ENCODE measurements around the gene SSBP2.

SSBP2 gene

DNA sequence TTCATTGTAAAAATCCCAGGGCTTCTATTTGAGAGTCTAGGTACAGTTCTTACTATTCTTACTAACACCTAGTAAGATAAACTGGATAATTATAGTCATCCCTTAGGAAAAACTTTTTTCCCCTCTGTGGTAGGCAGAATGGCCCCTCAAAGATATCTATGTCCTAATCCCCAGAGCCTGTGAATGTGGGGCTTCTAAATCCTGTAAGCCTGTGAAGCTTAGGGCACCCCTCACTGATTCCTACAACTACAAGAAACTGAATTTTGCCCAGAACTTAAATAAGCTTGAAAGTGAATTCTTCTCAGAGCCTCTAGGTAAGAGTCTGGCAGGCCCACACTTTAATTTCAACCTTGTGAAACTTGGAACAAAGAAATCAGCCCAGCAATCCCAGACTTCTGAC lies 226.9 kb downstream of the SSBP2 start:
- Histone ChIP-seq H3K27ac (replicated peaks) (no peak overlapping the region), H3K4me3 (replicated peaks; ENCODE audit: insufficient read depth, low read length) (no peak overlapping the region), H3K27me3 (ENCODE audit: insufficient read depth, poor library complexity, severe bottlenecking) (no peaks in the 10 kb centered on the region)
- TF ChIP-seq, protein P1, sequence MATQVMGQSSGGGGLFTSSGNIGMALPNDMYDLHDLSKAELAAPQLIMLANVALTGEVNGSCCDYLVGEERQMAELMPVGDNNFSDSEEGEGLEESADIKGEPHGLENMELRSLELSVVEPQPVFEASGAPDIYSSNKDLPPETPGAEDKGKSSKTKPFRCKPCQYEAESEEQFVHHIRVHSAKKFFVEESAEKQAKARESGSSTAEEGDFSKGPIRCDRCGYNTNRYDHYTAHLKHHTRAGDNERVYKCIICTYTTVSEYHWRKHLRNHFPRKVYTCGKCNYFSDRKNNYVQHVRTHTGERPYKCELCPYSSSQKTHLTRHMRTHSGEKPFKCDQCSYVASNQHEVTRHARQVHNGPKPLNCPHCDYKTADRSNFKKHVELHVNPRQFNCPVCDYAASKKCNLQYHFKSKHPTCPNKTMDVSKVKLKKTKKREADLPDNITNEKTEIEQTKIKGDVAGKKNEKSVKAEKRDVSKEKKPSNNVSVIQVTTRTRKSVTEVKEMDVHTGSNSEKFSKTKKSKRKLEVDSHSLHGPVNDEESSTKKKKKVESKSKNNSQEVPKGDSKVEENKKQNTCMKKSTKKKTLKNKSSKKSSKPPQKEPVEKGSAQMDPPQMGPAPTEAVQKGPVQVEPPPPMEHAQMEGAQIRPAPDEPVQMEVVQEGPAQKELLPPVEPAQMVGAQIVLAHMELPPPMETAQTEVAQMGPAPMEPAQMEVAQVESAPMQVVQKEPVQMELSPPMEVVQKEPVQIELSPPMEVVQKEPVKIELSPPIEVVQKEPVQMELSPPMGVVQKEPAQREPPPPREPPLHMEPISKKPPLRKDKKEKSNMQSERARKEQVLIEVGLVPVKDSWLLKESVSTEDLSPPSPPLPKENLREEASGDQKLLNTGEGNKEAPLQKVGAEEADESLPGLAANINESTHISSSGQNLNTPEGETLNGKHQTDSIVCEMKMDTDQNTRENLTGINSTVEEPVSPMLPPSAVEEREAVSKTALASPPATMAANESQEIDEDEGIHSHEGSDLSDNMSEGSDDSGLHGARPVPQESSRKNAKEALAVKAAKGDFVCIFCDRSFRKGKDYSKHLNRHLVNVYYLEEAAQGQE (IDR thresholded peaks at IDR 0.05; ENCODE audit: insufficient replicate concordance, low read depth) = no peak
- TF ChIP-seq SPI1 (IDR thresholded peaks at IDR 0.05; ENCODE audit: borderline replicate concordance, low read depth) (no peak), POLR2AphosphoS5 (IDR thresholded peaks at IDR 0.05; ENCODE audit: low read depth) (no peak), GABPA (IDR thresholded peaks at IDR 0.05; ENCODE audit: low read depth) (no peak)
- TF ChIP-seq, protein P2, sequence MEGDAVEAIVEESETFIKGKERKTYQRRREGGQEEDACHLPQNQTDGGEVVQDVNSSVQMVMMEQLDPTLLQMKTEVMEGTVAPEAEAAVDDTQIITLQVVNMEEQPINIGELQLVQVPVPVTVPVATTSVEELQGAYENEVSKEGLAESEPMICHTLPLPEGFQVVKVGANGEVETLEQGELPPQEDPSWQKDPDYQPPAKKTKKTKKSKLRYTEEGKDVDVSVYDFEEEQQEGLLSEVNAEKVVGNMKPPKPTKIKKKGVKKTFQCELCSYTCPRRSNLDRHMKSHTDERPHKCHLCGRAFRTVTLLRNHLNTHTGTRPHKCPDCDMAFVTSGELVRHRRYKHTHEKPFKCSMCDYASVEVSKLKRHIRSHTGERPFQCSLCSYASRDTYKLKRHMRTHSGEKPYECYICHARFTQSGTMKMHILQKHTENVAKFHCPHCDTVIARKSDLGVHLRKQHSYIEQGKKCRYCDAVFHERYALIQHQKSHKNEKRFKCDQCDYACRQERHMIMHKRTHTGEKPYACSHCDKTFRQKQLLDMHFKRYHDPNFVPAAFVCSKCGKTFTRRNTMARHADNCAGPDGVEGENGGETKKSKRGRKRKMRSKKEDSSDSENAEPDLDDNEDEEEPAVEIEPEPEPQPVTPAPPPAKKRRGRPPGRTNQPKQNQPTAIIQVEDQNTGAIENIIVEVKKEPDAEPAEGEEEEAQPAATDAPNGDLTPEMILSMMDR (IDR thresholded peaks at IDR 0.05; ENCODE audit: insufficient read depth, low read length) = no peak
- no peak for DNase-seq (ENCODE audit: low read depth in 1 of 2, low spot score in 1 of 2)

DNA sequence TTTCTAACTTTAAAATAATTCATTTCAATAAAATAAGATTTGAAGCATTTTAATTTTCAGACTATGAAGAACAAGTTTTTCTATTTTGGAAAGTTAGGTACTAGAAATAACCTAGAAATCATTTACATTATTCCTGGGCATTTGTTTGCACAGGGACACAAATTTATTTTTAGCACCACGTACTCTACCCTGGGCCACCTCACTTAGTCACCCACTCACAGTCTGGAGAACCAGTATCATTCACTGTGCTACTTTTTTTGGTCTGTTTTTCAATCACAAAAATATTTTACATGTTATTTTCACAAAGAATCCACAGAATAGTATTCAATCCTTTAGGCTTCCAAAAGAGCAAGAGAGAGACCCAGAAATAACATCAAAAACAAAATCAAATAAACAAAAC lies 228.3 kb downstream of the SSBP2 start:
- H3K4me3 ChIP-seq (replicated peaks; ENCODE audit: insufficient read depth, low read length) = no peak overlapping the region
- H3K27me3 ChIP-seq (ENCODE audit: insufficient read depth, poor library complexity, severe bottlenecking) = no peaks in the 10 kb centered on the region
- H3K27ac ChIP-seq (replicated peaks) = no peak overlapping the region
- TF ChIP-seq, protein P1 (IDR thresholded peaks at IDR 0.05; ENCODE audit: insufficient replicate concordance, low read depth) = no peak
- TF ChIP-seq POLR2AphosphoS5 (IDR thresholded peaks at IDR 0.05; ENCODE audit: low read depth) (no peak), GABPA (IDR thresholded peaks at IDR 0.05; ENCODE audit: low read depth) (no peak)
- TF ChIP-seq, protein P2 (IDR thresholded peaks at IDR 0.05; ENCODE audit: insufficient read depth, low read length) = no peak
- DNase-seq (ENCODE audit: low read depth in 1 of 2, low spot score in 1 of 2) = no peak

DNA sequence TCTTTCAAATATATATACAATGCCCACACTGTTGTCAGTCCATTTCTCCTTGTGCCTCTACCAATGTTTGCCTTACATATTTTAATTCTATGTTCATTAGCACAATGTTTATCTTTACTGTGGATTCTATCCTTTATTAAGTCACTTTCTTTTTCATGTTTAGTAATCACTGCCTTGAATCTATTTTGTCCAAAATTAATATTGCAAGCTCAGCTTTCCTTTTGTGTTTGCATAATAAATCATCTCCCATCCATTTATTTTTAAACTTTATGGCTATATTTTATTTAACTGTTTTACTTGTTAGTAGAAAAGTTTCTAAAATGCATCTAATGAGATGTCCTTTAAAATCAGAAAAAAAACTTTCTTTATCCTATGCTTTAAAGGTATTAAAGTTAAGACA lies 230.1 kb downstream of the SSBP2 start:
- no peaks in the 10 kb centered on the region for H3K27me3 ChIP-seq (ENCODE audit: insufficient read depth, poor library complexity, severe bottlenecking)
- H3K27ac ChIP-seq (replicated peaks) = no peak overlapping the region
- no peak overlapping the region for H3K4me3 ChIP-seq (replicated peaks; ENCODE audit: insufficient read depth, low read length)
- TF ChIP-seq, protein P1 (IDR thresholded peaks at IDR 0.05; ENCODE audit: insufficient replicate concordance, low read depth) = no peak
- TF ChIP-seq, protein P2 (IDR thresholded peaks at IDR 0.05; ENCODE audit: insufficient read depth, low read length) = no peak
- no peak for TF ChIP-seq SPI1 (IDR thresholded peaks at IDR 0.05; ENCODE audit: borderline replicate concordance, low read depth)
- no peak for TF ChIP-seq POLR2AphosphoS5 (IDR thresholded peaks at IDR 0.05; ENCODE audit: low read depth)
- no peak for TF ChIP-seq GABPA (IDR thresholded peaks at IDR 0.05; ENCODE audit: low read depth)
- DNase-seq (ENCODE audit: low read depth in 1 of 2, low spot score in 1 of 2) = no peak

Measured in HL-60 (cell line).